ENCODE measurements around the gene KRT84. TPM values are rescaled to one million over a fixed set of nuclear protein-coding genes. Genes with fewer than 3 reads are reported as not detected.

KRT84 gene
- total RNA-seq, 2 experiments from 2014 or later = not detected

- no peaks in the 10 kb centered on the region for H3K36me3 Mint-ChIP-seq
- H3K27me3 Mint-ChIP-seq = no peaks in the 10 kb centered on the region
- no peak overlapping the region for H3K4me3 Mint-ChIP-seq
- DNase-seq = no peak
- peaks cover 5% of the 10 kb centered on the region for H3K4me1 Mint-ChIP-seq
- H3K9me3 Mint-ChIP-seq = peaks cover 3% of the 10 kb centered on the region
- H3K27ac Mint-ChIP-seq = no peak overlapping the region
These were observed 48.8 kb downstream of the KRT84 start for GRCh38 chr12:52336641-52337040.

- no peak overlapping the region for H3K4me3 Mint-ChIP-seq
- peaks cover 3% of the 10 kb centered on the region for H3K9me3 Mint-ChIP-seq
These were observed 49.7 kb downstream of the KRT84 start for GRCh38 chr12:52335598-52336262.

DNA sequence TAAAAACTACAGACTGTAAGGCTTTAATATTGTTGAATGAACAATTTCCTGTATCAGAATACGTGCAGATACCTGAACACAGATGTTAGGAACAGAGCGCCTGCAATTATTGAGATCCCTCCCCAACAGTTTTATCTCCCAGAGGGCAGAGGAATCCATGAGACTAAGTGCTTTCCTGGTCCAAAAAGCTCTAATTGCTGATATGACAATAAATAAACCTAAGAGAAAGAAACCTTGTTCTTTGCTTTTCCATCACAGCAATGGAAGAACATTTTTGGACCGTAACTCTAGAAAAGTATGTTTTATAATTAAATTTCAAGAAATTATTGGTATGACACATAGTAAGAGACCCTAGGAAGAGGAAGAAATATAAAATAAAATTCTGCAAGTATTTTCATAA is 51.3 kb downstream of the KRT84 start:
- Mint-ChIP-seq H3K9me3 (peaks cover 3% of the 10 kb centered on the region), H3K4me3 (no peak overlapping the region)

More at GRCh38 chr12:52335598-52336262, 49.7 kb downstream of the KRT84 start:
- Mint-ChIP-seq H3K27ac (peak overlapping the region; percentile 36), H3K4me1 (peaks cover 5% of the 10 kb centered on the region), H3K36me3 (no peaks in the 10 kb centered on the region), H3K27me3 (no peaks in the 10 kb centered on the region)
- no peak for DNase-seq

DNA sequence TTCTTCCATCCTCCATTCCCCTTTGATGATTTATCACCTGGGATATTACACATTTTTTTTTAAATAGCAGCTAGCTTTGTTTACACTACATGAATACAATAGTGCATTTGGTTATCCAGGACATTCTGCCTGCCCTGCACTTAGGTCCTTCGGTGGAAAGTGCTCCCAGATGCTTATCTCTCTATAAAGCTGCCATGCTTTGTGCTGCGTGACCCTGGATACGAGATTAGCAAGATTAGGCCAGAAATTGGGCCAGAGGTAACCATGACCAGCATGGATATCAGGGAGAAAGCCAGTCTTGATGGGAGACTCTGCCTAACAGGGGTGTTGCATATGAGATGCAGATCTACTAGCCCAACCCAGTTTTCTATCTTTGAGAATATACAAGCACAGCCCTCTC is 52.1 kb downstream of the KRT84 start:
- peaks cover 5% of the 10 kb centered on the region for H3K4me1 Mint-ChIP-seq
- no peaks in the 10 kb centered on the region for H3K36me3 Mint-ChIP-seq
- no peaks in the 10 kb centered on the region for H3K27me3 Mint-ChIP-seq
- DNase-seq = no peak
- no peak overlapping the region for H3K4me3 Mint-ChIP-seq
- H3K27ac Mint-ChIP-seq = no peak overlapping the region
- peaks cover 3% of the 10 kb centered on the region for H3K9me3 Mint-ChIP-seq

More for the DNA sequence above, 51.3 kb downstream of the KRT84 start:
- H3K4me1 Mint-ChIP-seq = peaks cover 5% of the 10 kb centered on the region
- H3K27me3 Mint-ChIP-seq = no peaks in the 10 kb centered on the region
- H3K36me3 Mint-ChIP-seq = no peaks in the 10 kb centered on the region
- no peak for DNase-seq
- no peak overlapping the region for H3K27ac Mint-ChIP-seq

DNA sequence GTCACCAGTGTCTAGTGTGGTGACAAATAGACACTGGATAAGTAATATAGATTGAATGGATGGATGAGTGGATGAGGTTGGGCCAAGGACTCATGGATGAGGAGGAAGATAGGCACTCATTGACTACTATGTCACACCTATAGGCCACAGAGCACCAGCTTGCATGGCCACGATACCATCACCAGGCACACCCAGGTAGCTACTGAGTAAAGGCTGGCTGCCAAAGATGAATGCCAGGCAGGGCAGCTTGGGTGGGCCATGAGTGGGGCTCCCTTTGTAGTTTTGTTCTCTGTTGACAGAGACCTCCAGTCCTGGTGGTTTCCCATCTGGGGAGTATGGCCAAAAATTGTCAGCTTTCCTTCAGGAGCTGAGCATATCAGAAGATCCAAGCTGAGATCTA is 53.1 kb downstream of the KRT84 start:
- no peaks in the 10 kb centered on the region for H3K36me3 Mint-ChIP-seq
- H3K9me3 Mint-ChIP-seq = peaks cover 3% of the 10 kb centered on the region
- H3K4me3 Mint-ChIP-seq = no peak overlapping the region
- peaks cover 9% of the 10 kb centered on the region for H3K4me1 Mint-ChIP-seq
- no peak overlapping the region for H3K27ac Mint-ChIP-seq
- DNase-seq = no peak
- H3K27me3 Mint-ChIP-seq = no peaks in the 10 kb centered on the region

GRCh38 chr12:52331833-52332232 is 53.6 kb downstream of the KRT84 start:
- Mint-ChIP-seq H3K4me3 (no peak overlapping the region), H3K9me3 (peaks cover 3% of the 10 kb centered on the region)

GRCh38 chr12:52331039-52331438 is 54.4 kb downstream of the KRT84 start:
- Mint-ChIP-seq H3K27ac (no peak overlapping the region), H3K4me1 (peaks cover 10% of the 10 kb centered on the region), H3K4me3 (no peak overlapping the region), H3K27me3 (no peaks in the 10 kb centered on the region), H3K36me3 (no peaks in the 10 kb centered on the region), H3K9me3 (no peaks in the 10 kb centered on the region)
- no peak for DNase-seq

More at GRCh38 chr12:52331833-52332232, 53.6 kb downstream of the KRT84 start:
- Mint-ChIP-seq H3K27ac (no peak overlapping the region), H3K36me3 (no peaks in the 10 kb centered on the region), H3K4me1 (peaks cover 13% of the 10 kb centered on the region), H3K27me3 (no peaks in the 10 kb centered on the region)
- no peak for DNase-seq

GRCh38 chr12:52327830-52328500 is 57.5 kb downstream of the KRT84 start:
- no peak for DNase-seq
- H3K4me3 Mint-ChIP-seq = no peak overlapping the region
- H3K9me3 Mint-ChIP-seq = no peaks in the 10 kb centered on the region
- H3K27me3 Mint-ChIP-seq = peaks cover 1% of the 10 kb centered on the region
- no peak overlapping the region for H3K27ac Mint-ChIP-seq
- H3K4me1 Mint-ChIP-seq = peaks cover 10% of the 10 kb centered on the region
- H3K36me3 Mint-ChIP-seq = no peaks in the 10 kb centered on the region

Other genes starting within 250 kb of the KRT84 start
- gene KRT80, start 193.6 kb downstream of the KRT84 start, total RNA-seq = not detected
- 1 to 10 TPM; 2.4 to 6.5 TPM for gene KRT7, start 152.4 kb downstream of the KRT84 start, total RNA-seq
- gene KRT86, start 111.0 kb downstream of the KRT84 start, total RNA-seq = not detected
- gene KRT81, start 94.1 kb downstream of the KRT84 start, total RNA-seq = not detected
- not detected for gene KRT83, start 64.3 kb downstream of the KRT84 start, total RNA-seq
- not detected for gene KRT85, start 18.2 kb downstream of the KRT84 start, total RNA-seq
- gene KRT82, start 20.7 kb upstream of the KRT84 start, total RNA-seq = not detected
- gene KRT75, start 48.7 kb upstream of the KRT84 start, total RNA-seq = not detected
- gene KRT6B, start 66.5 kb upstream of the KRT84 start, total RNA-seq = not detected
- gene KRT6C, start 88.2 kb upstream of the KRT84 start, total RNA-seq = not detected
- gene KRT6A, start 107.6 kb upstream of the KRT84 start, total RNA-seq = not detected
- not detected for gene KRT5, start 134.7 kb upstream of the KRT84 start, total RNA-seq
- not detected for gene KRT71, start 167.5 kb upstream of the KRT84 start, total RNA-seq
- gene KRT74, start 188.2 kb upstream of the KRT84 start, total RNA-seq = not detected
- gene KRT72, start 215.8 kb upstream of the KRT84 start, total RNA-seq = under 1 TPM in 1 of 2 experiments, not detected in 1; 0.12 TPM
- gene KRT73, start 232.9 kb upstream of the KRT84 start, total RNA-seq = under 1 TPM; 0.14 to 0.29 TPM